ENCODE measurements around the gene COIL.

The COIL gene

DNA sequence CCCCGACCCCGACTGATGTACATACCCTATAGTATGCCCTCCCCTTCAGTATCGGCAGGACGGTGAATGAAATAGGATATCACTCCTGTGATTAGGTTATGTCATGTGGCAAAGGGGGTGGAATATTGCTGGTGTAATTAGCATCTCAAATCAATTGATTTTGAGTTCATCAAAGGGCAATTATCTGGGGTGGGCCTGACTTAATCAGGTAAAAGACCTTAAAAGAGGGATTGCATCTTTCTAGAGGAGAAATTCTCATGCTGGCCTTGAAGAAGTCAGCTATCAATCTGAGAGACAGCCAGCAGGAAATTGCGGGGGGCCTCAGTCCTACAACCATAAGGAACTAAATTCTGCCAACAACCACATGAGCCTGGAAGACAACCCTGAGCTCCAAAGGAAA, 57.3 kb downstream of the COIL start:
- no peak overlapping the region for H3K4me3 ChIP-seq (ENCODE audit: low read depth, low read length)
- DNase-seq, result no peak
- in situ Hi-C loops (cut with HindIII; ENCODE audit: low pct_ligation_motif_present, low sequenced_read_pairs), result no loop called here
- TF ChIP-seq, protein P1, sequence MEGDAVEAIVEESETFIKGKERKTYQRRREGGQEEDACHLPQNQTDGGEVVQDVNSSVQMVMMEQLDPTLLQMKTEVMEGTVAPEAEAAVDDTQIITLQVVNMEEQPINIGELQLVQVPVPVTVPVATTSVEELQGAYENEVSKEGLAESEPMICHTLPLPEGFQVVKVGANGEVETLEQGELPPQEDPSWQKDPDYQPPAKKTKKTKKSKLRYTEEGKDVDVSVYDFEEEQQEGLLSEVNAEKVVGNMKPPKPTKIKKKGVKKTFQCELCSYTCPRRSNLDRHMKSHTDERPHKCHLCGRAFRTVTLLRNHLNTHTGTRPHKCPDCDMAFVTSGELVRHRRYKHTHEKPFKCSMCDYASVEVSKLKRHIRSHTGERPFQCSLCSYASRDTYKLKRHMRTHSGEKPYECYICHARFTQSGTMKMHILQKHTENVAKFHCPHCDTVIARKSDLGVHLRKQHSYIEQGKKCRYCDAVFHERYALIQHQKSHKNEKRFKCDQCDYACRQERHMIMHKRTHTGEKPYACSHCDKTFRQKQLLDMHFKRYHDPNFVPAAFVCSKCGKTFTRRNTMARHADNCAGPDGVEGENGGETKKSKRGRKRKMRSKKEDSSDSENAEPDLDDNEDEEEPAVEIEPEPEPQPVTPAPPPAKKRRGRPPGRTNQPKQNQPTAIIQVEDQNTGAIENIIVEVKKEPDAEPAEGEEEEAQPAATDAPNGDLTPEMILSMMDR (IDR thresholded peaks at IDR 0.05; ENCODE audit: low read depth, low read length, missing control alignments), result no peak
- no peaks in the 10 kb centered on the region for H3K27me3 ChIP-seq (replicated peaks)
- no peak overlapping the region for H3K27ac ChIP-seq
- H3K36me3 ChIP-seq (replicated peaks), result peaks cover 28% of the 10 kb centered on the region

DNA sequence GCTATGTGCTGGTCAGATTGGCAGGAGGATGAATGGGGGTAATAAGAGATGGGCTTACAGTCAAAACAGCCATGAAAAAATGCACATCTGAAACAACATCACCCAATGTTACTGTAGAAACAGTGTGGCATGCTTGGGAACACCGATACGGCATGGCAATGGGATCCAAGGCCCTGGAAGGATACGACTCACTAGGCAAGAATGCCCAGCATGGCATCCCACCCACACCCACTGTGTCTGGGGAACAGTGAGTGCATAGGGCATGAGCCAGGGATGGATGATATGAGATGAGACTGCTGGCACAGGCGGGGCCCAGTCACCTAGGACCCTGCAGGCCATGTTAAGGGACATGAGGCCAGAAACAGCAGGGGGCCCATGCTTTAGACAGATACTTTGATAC, 58.5 kb downstream of the COIL start:
- in situ Hi-C loops (cut with HindIII; ENCODE audit: low pct_ligation_motif_present, low sequenced_read_pairs), result no loop called here
- DNase-seq, result no peak
- Histone ChIP-seq H3K36me3 (replicated peaks) (peaks cover 24% of the 10 kb centered on the region), H3K27ac (no peak overlapping the region), H3K27me3 (replicated peaks) (no peaks in the 10 kb centered on the region), H3K4me3 (ENCODE audit: low read depth, low read length) (no peak overlapping the region)
- TF ChIP-seq, protein P1 (IDR thresholded peaks at IDR 0.05; ENCODE audit: low read depth, low read length, missing control alignments), result no peak

DNA sequence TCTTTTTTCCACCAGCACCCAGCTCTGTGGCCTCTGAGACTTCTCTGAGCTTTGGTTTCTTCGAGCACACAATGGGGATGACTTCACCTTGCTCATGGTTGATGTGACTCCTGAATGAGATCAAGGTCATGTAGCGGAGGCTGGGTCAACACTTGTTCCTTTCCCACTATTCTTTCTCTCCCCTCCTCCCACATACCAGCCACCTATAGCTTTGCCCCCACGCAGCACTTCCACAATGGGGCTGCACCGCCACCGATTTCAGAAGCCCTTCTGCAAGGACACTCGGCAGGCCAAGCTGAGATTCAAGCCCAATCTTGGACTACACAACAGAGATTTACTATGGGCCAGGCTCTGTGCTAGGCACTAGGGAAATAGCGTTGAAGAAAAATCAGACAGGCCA, 61.4 kb downstream of the COIL start:
- TF ChIP-seq, protein P1 (IDR thresholded peaks at IDR 0.05; ENCODE audit: low read depth, low read length, missing control alignments), result no peak
- Histone ChIP-seq H3K4me3 (ENCODE audit: low read depth, low read length) (no peak overlapping the region), H3K36me3 (replicated peaks) (peaks cover 25% of the 10 kb centered on the region), H3K27me3 (replicated peaks) (no peaks in the 10 kb centered on the region), H3K27ac (no peak overlapping the region)
- DNase-seq, result no peak
- in situ Hi-C loops (cut with HindIII; ENCODE audit: low pct_ligation_motif_present, low sequenced_read_pairs), result no loop called here

DNA sequence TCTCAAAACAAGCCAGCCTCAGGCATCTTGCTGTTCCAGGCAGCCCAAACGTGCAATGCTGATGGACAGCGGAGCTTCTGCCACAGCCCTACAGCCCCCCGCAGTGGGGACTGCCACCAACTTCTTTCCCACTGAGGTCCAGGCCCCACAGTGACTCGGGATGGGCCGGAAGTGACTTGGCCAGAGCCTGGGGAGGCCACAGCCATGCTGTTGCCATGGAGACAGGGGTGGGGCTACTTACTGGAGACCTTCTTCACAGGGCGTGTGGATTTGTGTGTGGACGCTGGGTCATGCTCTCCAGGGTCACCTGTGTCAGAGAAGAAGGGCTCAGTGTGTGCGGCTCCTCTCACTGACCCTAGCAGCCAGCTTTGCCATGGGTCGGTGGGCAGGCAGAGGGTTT, 62.0 kb downstream of the COIL start:
- Histone ChIP-seq H3K27me3 (replicated peaks) (no peaks in the 10 kb centered on the region), H3K27ac (no peak overlapping the region), H3K36me3 (replicated peaks) (peaks cover 25% of the 10 kb centered on the region), H3K4me3 (ENCODE audit: low read depth, low read length) (no peak overlapping the region)
- in situ Hi-C loops (cut with HindIII; ENCODE audit: low pct_ligation_motif_present, low sequenced_read_pairs), result no loop called here
- no peak for DNase-seq
- TF ChIP-seq, protein P1 (IDR thresholded peaks at IDR 0.05; ENCODE audit: low read depth, low read length, missing control alignments), result no peak

DNA sequence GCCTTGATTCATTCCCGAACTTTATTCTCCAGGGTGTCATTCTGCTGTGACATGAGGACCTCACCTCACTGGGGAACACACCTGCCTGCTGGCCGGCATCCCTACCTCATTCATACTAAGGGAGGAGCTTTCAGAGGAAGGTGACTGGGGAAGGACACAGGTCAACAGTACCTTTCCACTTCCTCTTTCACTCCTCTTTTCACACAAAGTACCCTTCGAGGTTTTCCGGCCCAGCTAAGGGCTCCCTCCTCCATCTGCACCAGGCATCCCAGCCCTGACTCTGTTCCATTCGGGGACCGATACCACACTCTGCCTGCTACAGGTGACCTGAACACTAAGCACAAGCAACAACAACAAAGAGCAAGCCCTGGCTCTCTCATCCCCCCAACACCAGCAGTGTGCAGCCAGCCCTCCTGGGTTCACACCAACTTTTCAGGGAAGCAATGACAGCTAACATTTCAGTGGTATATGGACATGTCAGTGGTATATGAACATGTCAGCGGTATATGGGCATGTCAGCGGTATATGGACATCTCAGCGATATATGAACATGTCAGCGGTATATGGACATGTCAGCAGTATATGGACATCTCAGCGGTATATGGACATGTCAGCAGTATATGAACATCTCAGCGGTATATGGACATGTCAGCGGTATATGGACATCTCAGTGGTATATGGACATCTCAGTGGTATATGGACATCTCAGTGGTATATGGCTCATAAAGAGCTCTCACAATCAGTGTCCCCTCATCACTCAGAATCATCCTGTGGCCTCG, 63.0 kb downstream of the COIL start:
- H3K27me3 ChIP-seq (replicated peaks), result no peaks in the 10 kb centered on the region
- peaks cover 25% of the 10 kb centered on the region for H3K36me3 ChIP-seq (replicated peaks)
- no peak overlapping the region for H3K4me3 ChIP-seq (ENCODE audit: low read depth, low read length)
- no peak for DNase-seq
- TF ChIP-seq, protein P1 (IDR thresholded peaks at IDR 0.05; ENCODE audit: low read depth, low read length, missing control alignments), result no peak
- H3K27ac ChIP-seq, result no peak overlapping the region
- in situ Hi-C loops (cut with HindIII; ENCODE audit: low pct_ligation_motif_present, low sequenced_read_pairs), result no loop called here

DNA sequence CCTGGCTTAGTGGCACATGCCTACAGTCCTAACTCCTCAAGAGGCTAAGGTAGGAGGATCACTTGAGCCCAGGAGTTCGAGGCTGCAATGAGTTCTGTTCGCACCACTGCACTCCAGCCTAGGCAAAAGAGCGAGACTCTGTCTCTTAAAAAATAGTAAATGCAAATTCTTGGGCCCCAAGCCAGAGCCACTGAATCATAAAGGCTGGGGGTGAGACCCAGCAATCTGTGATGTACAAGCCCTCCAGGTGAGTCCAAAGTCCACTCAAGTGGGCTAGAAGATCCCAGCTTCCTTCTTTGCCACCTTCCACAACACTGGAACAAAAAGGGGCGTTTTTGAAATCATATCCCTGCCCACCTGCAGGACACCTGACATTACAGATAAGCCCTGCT, 63.9 kb downstream of the COIL start:
- TF ChIP-seq, protein P1 (IDR thresholded peaks at IDR 0.05; ENCODE audit: low read depth, low read length, missing control alignments), result no peak

More for the DNA sequence above, 63.9 kb downstream of the COIL start:
- H3K27me3 ChIP-seq (replicated peaks), result no peaks in the 10 kb centered on the region
- DNase-seq, result no peak
- peaks cover 19% of the 10 kb centered on the region for H3K36me3 ChIP-seq (replicated peaks)
- H3K4me3 ChIP-seq (ENCODE audit: low read depth, low read length), result no peak overlapping the region
- in situ Hi-C loops (cut with HindIII; ENCODE audit: low pct_ligation_motif_present, low sequenced_read_pairs), result no loop called here
- H3K27ac ChIP-seq, result no peak overlapping the region
